GM12873 (cell line): ENCODE data around the gene CTSZ.

Experiments
- TF ChIP-seq, protein P1 (sequence below): IDR thresholded peaks from 2 replicates; pipeline ENCODE4 v1.5.1; 2012; ENCODE audit warnings: low read depth, mild to moderate bottlenecking, moderate library complexity, low read length, control low read depth; ENCODE audit not compliant: insufficient read depth; ENCODE audit errors: missing control alignments

CTSZ gene

DNA sequence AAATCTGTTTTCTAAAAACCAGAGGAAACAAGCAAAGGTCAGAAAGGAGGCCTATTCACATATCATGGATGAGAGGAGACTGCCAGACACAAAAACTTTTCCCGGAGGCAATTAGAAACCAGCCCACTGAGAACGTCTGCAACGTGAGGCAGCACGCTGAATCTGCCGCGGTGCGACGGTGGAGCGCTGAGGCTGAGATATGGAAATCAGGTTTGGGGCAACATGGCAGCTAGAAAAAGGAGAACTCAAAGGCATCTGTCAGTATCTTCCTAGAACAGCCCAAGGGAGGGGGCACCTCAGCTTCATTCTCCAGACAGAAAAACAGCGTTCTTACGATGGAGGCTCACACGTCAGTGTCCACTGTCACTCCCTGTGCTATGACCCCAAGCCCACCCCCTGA, 30.3 kb upstream of the CTSZ start:
- TF ChIP-seq, protein P1, sequence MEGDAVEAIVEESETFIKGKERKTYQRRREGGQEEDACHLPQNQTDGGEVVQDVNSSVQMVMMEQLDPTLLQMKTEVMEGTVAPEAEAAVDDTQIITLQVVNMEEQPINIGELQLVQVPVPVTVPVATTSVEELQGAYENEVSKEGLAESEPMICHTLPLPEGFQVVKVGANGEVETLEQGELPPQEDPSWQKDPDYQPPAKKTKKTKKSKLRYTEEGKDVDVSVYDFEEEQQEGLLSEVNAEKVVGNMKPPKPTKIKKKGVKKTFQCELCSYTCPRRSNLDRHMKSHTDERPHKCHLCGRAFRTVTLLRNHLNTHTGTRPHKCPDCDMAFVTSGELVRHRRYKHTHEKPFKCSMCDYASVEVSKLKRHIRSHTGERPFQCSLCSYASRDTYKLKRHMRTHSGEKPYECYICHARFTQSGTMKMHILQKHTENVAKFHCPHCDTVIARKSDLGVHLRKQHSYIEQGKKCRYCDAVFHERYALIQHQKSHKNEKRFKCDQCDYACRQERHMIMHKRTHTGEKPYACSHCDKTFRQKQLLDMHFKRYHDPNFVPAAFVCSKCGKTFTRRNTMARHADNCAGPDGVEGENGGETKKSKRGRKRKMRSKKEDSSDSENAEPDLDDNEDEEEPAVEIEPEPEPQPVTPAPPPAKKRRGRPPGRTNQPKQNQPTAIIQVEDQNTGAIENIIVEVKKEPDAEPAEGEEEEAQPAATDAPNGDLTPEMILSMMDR, result no peak

DNA sequence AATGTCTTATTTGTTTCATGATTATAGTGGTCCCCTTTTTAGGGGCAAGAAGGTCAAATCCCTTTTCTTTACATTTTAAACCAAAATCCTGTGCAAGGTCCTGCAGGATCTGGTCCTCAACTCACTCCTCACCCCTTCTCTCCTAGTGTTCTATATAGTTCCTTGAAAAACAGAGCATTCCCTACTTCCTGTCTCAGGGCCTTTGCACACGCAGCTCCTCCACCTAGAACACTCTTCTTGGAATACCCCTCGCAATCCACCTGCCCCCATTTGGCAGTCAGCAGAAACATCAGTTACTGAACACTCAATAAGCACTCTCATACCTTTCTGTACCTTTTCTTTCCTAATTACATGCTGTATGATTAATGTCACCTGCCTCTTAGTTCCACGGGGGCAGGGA, 28.3 kb upstream of the CTSZ start:
- TF ChIP-seq, protein P1, result no peak

DNA sequence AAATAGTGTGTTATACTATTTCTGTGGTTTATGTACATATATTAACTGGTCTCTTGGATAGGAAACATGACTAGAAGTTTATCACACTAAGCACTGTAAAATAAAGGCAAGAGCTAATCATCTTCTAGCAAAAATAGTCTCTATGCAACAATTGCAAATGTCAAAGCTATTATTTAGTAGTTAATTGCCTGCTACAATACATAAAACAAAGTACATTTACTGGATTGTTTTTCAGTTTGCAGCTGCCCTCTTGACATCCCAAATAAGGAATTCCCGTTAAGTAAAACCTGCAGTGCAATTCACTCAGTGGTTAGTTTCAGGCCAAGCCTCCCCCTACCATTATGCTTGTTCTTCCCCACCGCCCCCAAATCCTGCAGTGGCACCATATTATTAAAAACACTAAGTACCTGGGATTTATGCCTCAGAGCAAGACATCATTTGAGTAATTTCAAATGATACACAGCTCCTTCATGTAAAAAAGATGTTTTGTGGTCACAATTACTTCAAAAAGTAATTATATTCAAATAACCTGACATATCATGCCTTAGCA, 26.6 kb upstream of the CTSZ start:
- TF ChIP-seq, protein P1, result no peak

DNA sequence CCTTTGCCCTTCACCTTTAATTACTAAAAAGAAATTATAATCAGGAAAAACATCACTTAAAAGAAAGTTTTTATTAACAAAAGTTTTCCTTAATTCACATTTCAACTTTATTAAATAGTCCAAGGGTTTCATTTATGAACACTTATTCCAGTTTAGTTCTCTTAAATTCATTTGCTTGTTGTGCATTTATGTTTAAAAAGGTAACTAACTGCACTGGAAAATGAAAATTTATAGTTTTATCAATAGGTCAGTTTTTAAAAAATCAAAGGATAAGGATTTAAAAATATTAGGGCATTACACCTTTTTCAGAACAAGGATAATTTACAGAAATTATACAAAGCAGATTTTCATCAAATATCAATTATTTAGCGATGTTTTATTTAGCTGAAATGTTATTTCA, 26.0 kb upstream of the CTSZ start:
- TF ChIP-seq, protein P1, result no peak

DNA sequence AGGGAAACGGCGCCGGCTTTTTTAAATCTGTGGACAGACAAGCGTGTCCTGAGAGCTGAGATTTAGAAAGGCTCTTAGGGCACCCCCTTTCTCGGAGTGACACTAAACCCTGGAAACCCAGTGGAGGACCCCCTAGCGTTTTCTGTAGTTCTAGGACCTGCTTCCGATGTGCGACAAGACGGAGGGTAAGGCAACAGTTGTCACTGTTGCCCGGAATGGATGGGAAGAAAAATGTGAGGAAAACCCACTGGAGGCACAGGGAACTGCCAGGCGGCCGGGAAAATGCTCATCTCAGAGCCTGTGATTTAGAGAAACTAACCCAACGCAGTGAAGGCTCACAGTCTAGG, 25.6 kb upstream of the CTSZ start:
- TF ChIP-seq, protein P1, result peak; percentile 24

DNA sequence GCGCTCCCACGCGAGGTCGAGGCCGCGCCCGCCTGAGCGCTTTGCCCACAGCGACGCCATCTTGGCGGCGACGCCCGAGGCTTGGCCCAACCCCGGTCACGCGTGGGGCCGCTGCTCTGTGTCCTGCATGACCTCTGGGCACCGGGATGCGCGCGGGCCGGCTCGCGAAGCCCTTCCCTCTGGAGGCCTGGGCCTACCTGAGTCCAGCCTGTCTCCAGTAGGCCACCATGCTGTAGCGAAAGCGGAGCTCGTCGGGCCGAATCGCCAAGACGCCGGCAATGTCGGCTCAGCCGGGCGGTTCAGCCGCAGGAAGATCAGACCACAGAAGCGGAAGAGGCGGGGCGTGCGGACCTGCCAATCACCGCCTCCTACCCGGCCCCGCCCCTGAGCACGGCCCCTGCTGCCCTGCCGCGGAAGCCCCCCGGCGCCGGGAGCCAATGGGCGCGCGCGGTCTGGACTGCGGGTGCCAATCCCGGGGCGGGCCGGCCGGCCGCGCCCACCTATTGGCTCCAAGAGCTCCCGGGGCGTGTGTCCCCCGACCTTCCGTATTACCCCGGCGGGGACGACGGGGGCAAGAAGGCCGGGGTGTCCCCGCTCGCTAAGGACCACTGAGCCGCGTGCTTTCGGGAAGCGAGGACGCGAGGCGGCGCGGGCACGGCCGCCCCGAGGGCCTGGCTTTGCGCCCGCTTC, 25.1 kb upstream of the CTSZ start, which contains the start of gene ATP5F1E:
Gene ATP5F1E, minus strand, starts transcription at position 313 of the 690 bp plus-strand sequence. Its CDS starts 84 bp downstream, at position 229.
- TF ChIP-seq, protein P1, result no peak

DNA sequence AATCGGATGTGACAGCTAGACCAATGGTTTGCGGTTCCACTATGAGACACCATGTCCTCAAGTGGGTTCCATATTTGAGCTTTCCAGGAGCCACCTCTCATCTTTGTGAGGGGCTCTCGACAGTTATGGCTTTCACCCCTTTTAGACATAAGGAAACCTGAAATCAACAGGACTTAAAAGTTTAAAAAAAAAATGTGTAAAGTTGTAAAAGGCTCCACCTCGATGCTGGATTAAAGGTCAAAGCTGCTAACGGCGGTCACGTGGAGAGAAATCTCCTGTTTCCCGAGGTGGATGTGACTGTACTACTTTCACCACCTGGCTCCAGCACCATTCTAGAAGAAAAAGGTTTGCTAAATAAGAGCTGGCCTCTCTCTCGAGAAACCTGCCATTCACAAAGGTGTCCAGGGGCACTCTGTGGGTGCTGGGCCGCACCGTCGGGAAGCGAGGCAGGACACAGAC, 24.5 kb upstream of the CTSZ start:
- TF ChIP-seq, protein P1, result no peak
